Testis (tissue), 5 donors: ENCODE results near the gene COX7A2L. TPM values are rescaled to one million over a fixed set of nuclear protein-coding genes. Genes with fewer than 3 reads are reported as not detected.

ENCODE experiments used
- DNase-seq: peaks from one replicate; pipeline ENCODE4 v3.0.0-alpha.2; 2019
- H3K27ac ChIP-seq, 2 donors: fragments of 200-600 bp; sonication (generic); one replicate each; pipeline ENCODE4 v1.5.1; 2019
- H3K27me3 ChIP-seq: fragments of 200-600 bp; sonication (generic); one replicate; pipeline ENCODE4 v1.5.1; 2019
- H3K36me3 ChIP-seq: fragments of 200-600 bp; sonication (generic); one replicate; pipeline ENCODE4 v1.5.1; 2017; ENCODE audit warnings: low read depth; ENCODE audit errors: missing control alignments
- H3K4me1 ChIP-seq: fragments of 200-600 bp; sonication (generic); one replicate; pipeline ENCODE4 v1.5.1; 2019
- H3K4me3 ChIP-seq, 2 donors: fragments of 200-600 bp; sonication (generic); one replicate each; pipeline ENCODE4 v1.5.1; 2017 to 2019
- H3K9me3 ChIP-seq: fragments of 200-600 bp; sonication (generic); one replicate; pipeline ENCODE4 v1.5.1; 2017
- CTCF ChIP-seq, 3 experiments: fragments of 450-650 bp in 2 of 3; fragments of 200-600 bp in 1 of 3; sonication (generic) in 1 of 3; IDR thresholded peaks; one replicate each; pipeline ENCODE4 v1.5.1; 2016 to 2019; ENCODE audit warnings: antibody characterized with exemption in 3 of 3, mild to moderate bottlenecking in 2 of 3, moderate library complexity in 1 of 3
- POLR2A ChIP-seq: fragments of 450-650 bp; IDR thresholded peaks from one replicate; pipeline ENCODE4 v1.6.1; 2017; ENCODE audit warnings: antibody characterized with exemption, mild to moderate bottlenecking, moderate library complexity
- whole genome bisulfite sequencing, 2 donors: methylation state at CpG; one replicate each; pipeline ENCODE4 v1.1.5; 2018; 5-methylcytosine and 5-hydroxymethylcytosine counted together
- intact Hi-C: fragments of 100-400 bp; cut with DNase I; formaldehyde crosslinking; loops from one replicate; pipeline ENCODE4 v1.15.1; 2023; ENCODE audit warnings: low total_unique reads
- long read RNA-seq, 2 donors: transcript quantifications; one replicate each; lab custom pipeline, GENCODE V29; 2026
- polyA plus RNA-seq: library from polyadenylated mRNA; stranded (reverse); fragments of 350-450 nt; fragmentation: Illumina TruSeq; extraction: RNeasy Lipid Tissue Mini Kit (QIAGEN cat#74804); gene quantifications from one replicate; pipeline ENCODE4 v1.2.3, GENCODE V29; 2014; ENCODE audit warnings: low read depth, low replicate concordance; ENCODE audit not compliant: insufficient read depth
- total RNA-seq, 2 donors: library from RNA; depleted of rRNA; stranded (reverse); fragments of >200 nt; gene quantifications; one replicate each; pipeline ENCODE4 v1.2.3, GENCODE V29; 2016

The COX7A2L gene
- total RNA-seq: 100 to 1,000 TPM; 134 to 142 TPM
- polyA plus RNA-seq: 143 TPM
- long read RNA-seq, donor 1, transcript COX7A2L-201 (3 exons, 1,112 nt): major isoform, 159 of 202 reads
- long read RNA-seq, donor 1, partial matches to known transcripts: 32 of 202 reads
- long read RNA-seq, donor 1, other reads (novel, unspliced or antisense): 9 of 202 reads
- long read RNA-seq, donor 2, transcript COX7A2L-201 (3 exons, 1,112 nt): major isoform, 81 of 105 reads
- long read RNA-seq, donor 2, partial matches to known transcripts: 21 of 105 reads
- long read RNA-seq, donor 2, other reads (novel, unspliced or antisense): 0 of 105 reads

DNA sequence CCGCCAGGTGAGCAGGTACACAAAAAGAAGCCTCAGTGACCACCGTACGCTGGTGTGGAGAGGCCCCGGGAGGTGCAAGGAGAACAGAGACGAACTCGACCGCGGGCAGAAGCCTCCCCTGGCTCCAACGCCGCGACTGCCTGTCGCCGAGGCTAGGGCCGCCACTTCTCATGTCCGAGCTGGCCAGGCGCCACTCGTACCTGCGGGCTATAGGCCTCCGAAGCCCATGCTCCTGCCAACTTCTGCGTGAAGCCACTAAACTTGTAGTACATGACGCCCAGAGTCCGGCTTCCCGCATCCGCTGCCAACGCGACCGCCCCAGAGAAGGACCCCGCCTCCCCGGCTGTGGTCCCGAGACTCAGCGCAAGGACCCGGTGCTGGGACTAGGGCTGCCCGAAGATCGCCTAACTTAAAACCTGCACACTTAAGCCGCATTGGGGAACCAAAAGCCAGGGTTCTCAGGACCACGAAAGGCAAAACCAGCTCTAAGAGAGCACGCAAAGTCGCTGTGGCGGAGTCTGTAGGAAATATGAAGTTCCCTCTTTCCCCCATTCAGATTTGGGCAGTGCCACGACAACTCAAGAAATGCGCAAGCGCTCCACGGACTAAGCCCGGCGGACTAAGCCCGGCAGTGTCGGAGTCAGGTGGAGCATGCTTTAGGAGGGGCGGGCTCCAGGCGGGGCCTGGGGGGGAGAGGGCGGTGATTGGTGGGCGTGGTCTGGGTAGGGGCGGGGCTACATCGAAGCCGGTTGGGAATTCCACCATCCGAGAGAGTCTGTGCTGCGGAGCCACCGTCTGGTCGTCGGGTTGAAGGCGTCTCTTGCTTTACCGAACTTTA is at the start of gene COX7A2L:
Gene COX7A2L, minus strand, starts transcription at position 328 of the 838 bp plus-strand sequence. Its CDS starts 56 bp downstream, at position 272.
- intact Hi-C loops: no loop called here
- peak; percentile 98 for DNase-seq
- H3K27me3 ChIP-seq: no peaks in the 10 kb centered on the region
- peak within 1 kb of the TSS; percentile 91 to 100 for H3K4me3 ChIP-seq
- H3K9me3 ChIP-seq: no peaks in the 10 kb centered on the region
- H3K27ac ChIP-seq: peak within 1 kb of the TSS; percentile 85 to 99
- TF ChIP-seq CTCF (IDR thresholded peaks at IDR 0.05) (peak in 1 of 3 experiments; percentile 16), POLR2A (no peak)
- no peaks in the 10 kb centered on the region for H3K36me3 ChIP-seq
- 0% methylated on average over 15 to 60 of the region's 61 CpGs for WGBS, 2 donors
- peaks cover 24% of the 10 kb centered on the region for H3K4me1 ChIP-seq

DNA sequence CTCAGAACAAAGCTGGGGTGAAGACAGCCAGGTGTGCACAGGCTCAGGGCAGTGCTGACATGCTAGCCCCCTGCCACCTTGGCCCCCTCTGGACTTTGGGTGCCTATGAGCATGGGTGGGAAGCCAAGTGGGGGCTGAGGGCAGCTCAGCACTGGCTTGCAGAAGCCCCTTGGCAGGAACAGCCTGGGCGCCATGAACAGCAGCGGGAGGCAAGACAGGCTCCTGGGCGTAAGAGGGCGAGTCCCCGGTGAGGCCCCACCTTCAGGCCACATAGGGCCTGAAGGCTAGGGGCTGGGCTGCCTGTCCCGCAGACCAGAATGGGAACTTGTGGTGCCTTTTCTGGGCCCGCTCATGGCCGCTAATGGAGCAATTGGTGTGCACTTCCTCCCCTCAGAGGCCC is 47.0 kb upstream of the COX7A2L start:
- 97% methylated on average over 5 to 7 of the region's 8 CpGs for WGBS, 2 donors
- Histone ChIP-seq H3K4me1 (no peaks in the 10 kb centered on the region), H3K27ac (no peak overlapping the region), H3K9me3 (no peaks in the 10 kb centered on the region), H3K4me3 (no peak overlapping the region), H3K36me3 (no peaks in the 10 kb centered on the region), H3K27me3 (no peaks in the 10 kb centered on the region)
- intact Hi-C loops: no loop called here
- TF ChIP-seq CTCF (IDR thresholded peaks at IDR 0.05) (no peak), POLR2A (no peak)
- no peak for DNase-seq

DNA sequence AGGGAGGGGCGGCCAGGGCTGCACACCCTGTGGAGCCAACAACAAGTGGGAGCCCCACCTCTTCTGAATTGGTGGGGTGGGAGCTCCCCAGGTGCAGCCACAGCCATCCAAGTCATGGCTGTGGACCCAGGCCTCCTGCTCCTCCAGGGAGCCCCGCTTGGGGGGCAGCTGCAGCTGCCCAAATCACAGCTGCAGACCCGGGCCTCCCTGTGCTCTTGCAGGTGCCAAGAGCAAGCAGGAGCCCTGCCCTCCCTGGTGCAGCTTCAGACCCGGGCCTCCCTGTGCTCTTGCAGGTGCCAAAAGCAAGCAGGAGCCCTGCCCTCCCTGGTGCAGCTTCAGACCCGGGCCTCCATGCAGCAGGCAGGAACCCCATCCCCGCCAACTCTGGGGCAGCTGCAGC is 46.5 kb upstream of the COX7A2L start:
- intact Hi-C loops: no loop called here
- no peaks in the 10 kb centered on the region for H3K4me1 ChIP-seq
- 78 to 92% methylated on average over 2 to 5 of the region's 6 CpGs for WGBS, 2 donors
- DNase-seq: no peak
- H3K4me3 ChIP-seq: no peak overlapping the region
- TF ChIP-seq POLR2A: no peak
- TF ChIP-seq CTCF (IDR thresholded peaks at IDR 0.05): no peak
- no peaks in the 10 kb centered on the region for H3K36me3 ChIP-seq
- H3K27me3 ChIP-seq: no peaks in the 10 kb centered on the region
- H3K27ac ChIP-seq: no peak overlapping the region
- H3K9me3 ChIP-seq: no peaks in the 10 kb centered on the region

GRCh38 chr2:42404676-42405075 is 43.7 kb upstream of the COX7A2L start:
- TF ChIP-seq CTCF (IDR thresholded peaks at IDR 0.05): no peak
- no peak for TF ChIP-seq POLR2A
- Histone ChIP-seq H3K9me3 (no peaks in the 10 kb centered on the region), H3K27ac (no peak overlapping the region), H3K4me1 (no peaks in the 10 kb centered on the region), H3K27me3 (no peaks in the 10 kb centered on the region), H3K4me3 (no peak overlapping the region), H3K36me3 (no peaks in the 10 kb centered on the region)
- intact Hi-C loops: no loop called here
- no peak for DNase-seq
- 83 to 87% methylated on average over 4 of the region's 4 CpGs for WGBS, 2 donors
